Ovary (tissue), 3 donors: Measurements from ENCODE around the gene PGK1.

ENCODE experiments used
- CTCF ChIP-seq, 3 donors: fragments of 450-650 bp in 2 of 3; fragments of 200-600 bp in 1 of 3; IDR thresholded peaks; one replicate each; pipeline versions ENCODE4 v1.5.1 to v1.8.0; 2016 to 2022; ENCODE audit warnings: antibody characterized with exemption in 3 of 3, mild to moderate bottlenecking in 1 of 3
- EP300 ChIP-seq: sonication (generic); formaldehyde crosslinking; IDR thresholded peaks from one replicate; pipeline ENCODE4 v1.6.1; 2017; ENCODE audit warnings: antibody characterized with exemption
- donor health status: DM: no; HTN: no; CAD: no.

- no peak for TF ChIP-seq CTCF (IDR thresholded peaks at IDR 0.05)
- no peak for TF ChIP-seq EP300
Observed at GRCh38 chrX:78131117-78131516, 27.1 kb downstream of the PGK1 start.
